Endothelial cell of umbilical vein (primary cell): Measurements from ENCODE around the gene TNFRSF4. TPM values are rescaled to one million over a fixed set of nuclear protein-coding genes. Genes with fewer than 3 reads are reported as not detected.

Source experiments
- BruUV-seq: library from RNA; stranded (reverse); fragments of 400-500 nt; replicated peaks from 2 replicates; lab custom pipeline; 2021; lab: Mats Ljungman, UMichigan
- CTCF ChIA-PET: fragments of 300-600, 350-600 bp; sonication (Branson Sonifier 250); formaldehyde crosslinking; loops from one replicate; lab custom pipeline; 2021; ENCODE audit warnings: antibody characterized with exemption, inconsistent platforms; lab: Charles Lee
- POLR2A ChIA-PET: fragments of 300-600, 350-600 bp; sonication (Branson Sonifier 250); formaldehyde crosslinking; loops from one replicate; lab custom pipeline; 2021; ENCODE audit warnings: antibody characterized with exemption, inconsistent platforms; lab: Charles Lee
- DNase-seq: peaks from one replicate; pipeline ENCODE4 v3.0.0-alpha.2; 2011; ENCODE audit warnings: low read depth, low spot score
- FAIRE-seq: peaks from 2 replicates; lab custom pipeline; 2011; peaks lifted over from hg19 to GRCh38; lab: Jason Lieb, UNC
- H2AFZ ChIP-seq: 2 replicates; pipeline ENCODE4 v1.6.0; 2012; ENCODE audit warnings: low read depth, low read length, control low read depth, inconsistent platforms
- H3K27ac ChIP-seq: 2 replicates; pipeline ENCODE4 v1.5.1; 2011; ENCODE audit warnings: low read depth, mild to moderate bottlenecking, control low read depth, low read length, moderate library complexity; ENCODE audit not compliant: insufficient read depth
- H3K27me3 ChIP-seq, 2 experiments: 2 replicates each; pipeline versions ENCODE4 v1.6.0 to v1.6.1; 2011; ENCODE audit warnings: low read length in 2 of 2, mixed read lengths in 1 of 2; ENCODE audit not compliant: control insufficient read depth in 2 of 2, insufficient read depth in 2 of 2
- H3K36me3 ChIP-seq, 2 experiments: 2 replicates in 1 of 2; 3 replicates in 1 of 2; pipeline ENCODE4 v1.5.1; 2011; ENCODE audit warnings: low read length in 2 of 2, mild to moderate bottlenecking in 1 of 2, moderate library complexity in 1 of 2; ENCODE audit not compliant: control insufficient read depth in 2 of 2, insufficient read depth in 2 of 2; ENCODE audit errors: extremely low read depth in 1 of 2
- H3K4me1 ChIP-seq: 3 replicates; pipeline ENCODE4 v1.5.1; 2011; ENCODE audit warnings: mild to moderate bottlenecking, low read length; ENCODE audit not compliant: control insufficient read depth, insufficient read depth; ENCODE audit errors: extremely low read depth
- H3K4me2 ChIP-seq: 2 replicates; pipeline ENCODE4 v1.6.1; 2011; ENCODE audit warnings: low read length, control low read depth, mixed read lengths; ENCODE audit not compliant: insufficient read depth
- H3K4me3 ChIP-seq, 3 experiments: fragments of 200-600 bp in 1 of 3; sonication (generic), shearing (Covaris generic) in 1 of 3; replicated peaks in 1 of 3; 2 replicates each; pipeline ENCODE4 v1.5.1; 2011 to 2016; ENCODE audit warnings: control low read depth in 3 of 3, low read length in 3 of 3, mild to moderate bottlenecking in 2 of 3, inconsistent platforms in 1 of 3, low read depth in 1 of 3, moderate library complexity in 1 of 3; ENCODE audit not compliant: insufficient read depth in 1 of 3
- H3K79me2 ChIP-seq: 2 replicates; pipeline ENCODE4 v1.6.0; 2012; ENCODE audit warnings: low read length, inconsistent platforms; ENCODE audit not compliant: control insufficient read depth, insufficient read depth
- H3K9ac ChIP-seq: replicated peaks from 2 replicates; pipeline ENCODE3; 2011; ENCODE audit warnings: low read length, control low read depth; ENCODE audit not compliant: insufficient read depth; ENCODE audit errors: extremely low read depth
- H3K9me1 ChIP-seq: replicated peaks from 3 replicates; pipeline ENCODE4 v1.6.0; 2011; ENCODE audit warnings: mild to moderate bottlenecking, low read length; ENCODE audit not compliant: control insufficient read depth, insufficient read depth; ENCODE audit errors: extremely low read depth
- H3K9me3 ChIP-seq: replicated peaks from 2 replicates; pipeline ENCODE4 v1.5.1; 2012; ENCODE audit warnings: low read length, inconsistent platforms; ENCODE audit not compliant: control insufficient read depth, insufficient read depth
- H4K20me1 ChIP-seq: replicated peaks from 2 replicates; pipeline ENCODE3; 2011; ENCODE audit warnings: mild to moderate bottlenecking, low read length; ENCODE audit not compliant: control insufficient read depth, insufficient read depth; ENCODE audit errors: extremely low read depth
- CTCF ChIP-seq, 2 donors: IDR thresholded peaks; 1 replicate in 1 of 2; 2 replicates in 1 of 2; pipeline ENCODE4 v1.5.1; 2011; ENCODE audit warnings: low read length in 2 of 2, mild to moderate bottlenecking in 2 of 2, moderate library complexity in 2 of 2, control low read depth in 1 of 2, inconsistent platforms in 1 of 2, low read depth in 1 of 2; ENCODE audit not compliant: insufficient read depth in 1 of 2; ENCODE audit errors: extremely low read depth in 1 of 2
- FOS ChIP-seq: IDR thresholded peaks from 2 replicates; pipeline ENCODE4 v1.6.1; 2011; ENCODE audit warnings: mild to moderate bottlenecking, low read length, moderate library complexity, borderline replicate concordance; ENCODE audit not compliant: insufficient read depth
- GATA2 ChIP-seq: IDR thresholded peaks from 2 replicates; pipeline ENCODE4 v1.7.0; 2011; ENCODE audit warnings: low read depth, mild to moderate bottlenecking, moderate library complexity, mixed read lengths, low read length; ENCODE audit not compliant: insufficient read length, insufficient read depth
- JUN ChIP-seq: IDR thresholded peaks from 2 replicates; pipeline ENCODE4 v1.6.1; 2011; ENCODE audit warnings: borderline replicate concordance, low read depth; ENCODE audit not compliant: insufficient read length, insufficient read depth
- MAX ChIP-seq: IDR thresholded peaks from 2 replicates; pipeline ENCODE4 v1.6.1; 2011; ENCODE audit not compliant: insufficient read depth, insufficient read length
- POLR2A ChIP-seq: IDR thresholded peaks from 2 replicates; pipeline ENCODE4 v1.6.1; 2012; ENCODE audit warnings: low read depth, mild to moderate bottlenecking, control low read depth, low read length
- POLR2AphosphoS5 ChIP-seq: IDR thresholded peaks from 2 replicates; pipeline ENCODE4 v1.6.1; 2012; ENCODE audit warnings: low read depth, mild to moderate bottlenecking, control low read depth, low read length, moderate library complexity; ENCODE audit not compliant: insufficient read depth
- dilution Hi-C: fragments of 300-500 bp; cut with MboI; formaldehyde crosslinking; loops from one replicate; pipeline ENCODE4 v1.15.0; 2019; ENCODE audit warnings: low sequenced_read_pairs; ENCODE audit not compliant: extremely low pct_ligation_motif_present
- intact Hi-C: fragments of 100-400 bp; cut with micrococcal nuclease; formaldehyde crosslinking; loops from one replicate; pipeline ENCODE4 v1.10.0; 2022
- polyA plus RNA-seq, 4 experiments: library from polyadenylated mRNA; depleted of rRNA in 3 of 4; stranded (reverse) in 3 of 4; unstranded in 1 of 4; fragments of >200 nt; gene quantifications; 2 replicates each; pipeline versions ENCODE4 v1.2.1 to v1.2.3, GENCODE V29; 2011 to 2012; ENCODE audit warnings: missing spikeins in 1 of 4
- total RNA-seq: library from RNA; stranded (reverse); gene quantifications from 2 replicates; pipeline ENCODE4 v1.2.3, GENCODE V29; 2021

TNFRSF4 gene
- total and polyA plus RNA-seq, 2 donors (not counting 3 experiments of a cell fraction or from before 2014, with no cell fraction given) = 0.55 to 1.5 TPM

DNA sequence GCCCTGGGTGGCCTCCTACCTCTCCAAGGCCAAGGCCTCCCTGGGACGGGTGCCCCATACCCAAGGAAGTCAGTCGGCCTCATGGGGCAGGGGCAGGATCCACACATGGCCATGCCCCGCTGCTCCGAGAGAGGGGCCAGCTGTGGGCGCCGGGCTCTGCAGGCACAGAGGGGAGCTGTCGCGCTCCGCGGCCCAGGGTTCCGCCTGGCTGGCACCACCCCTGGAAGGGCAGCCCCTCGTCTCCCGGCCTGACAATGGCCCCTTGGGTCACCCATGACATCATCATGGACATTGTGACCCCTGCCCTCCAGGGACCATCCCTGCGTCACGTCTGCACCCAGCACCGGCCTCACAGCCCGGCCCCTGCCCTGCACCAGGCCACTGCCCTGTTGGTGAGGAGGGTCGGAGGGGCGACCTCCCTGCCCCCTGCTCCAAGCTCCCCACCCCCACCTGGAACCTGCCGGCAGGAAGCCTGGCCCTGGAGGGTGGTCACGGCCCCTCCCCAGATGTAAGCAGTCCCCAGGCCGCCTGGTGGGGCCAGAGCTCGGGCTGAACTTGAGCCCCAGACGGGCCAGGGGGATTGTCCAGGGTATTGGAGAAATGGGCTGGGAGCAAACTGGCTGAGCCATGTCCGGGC is 34.5 kb downstream of the TNFRSF4 start:
- dilution Hi-C loops = no loop called here
- no TSS peak for BruUV-seq
- TF ChIP-seq FOS = no peak
- TF ChIP-seq MAX = no peak
- no peak for TF ChIP-seq POLR2A
- TF ChIP-seq JUN = no peak
- TF ChIP-seq GATA2 = no peak
- no peak for TF ChIP-seq CTCF (IDR thresholded peaks at IDR 0.05; ENCODE audit: extremely low read depth in 1 of 2, insufficient read depth in 1 of 2, low read depth in 1 of 2, low read length in 2 of 2)
- no peak for TF ChIP-seq POLR2AphosphoS5
- H3K4me1 ChIP-seq = no peaks in the 10 kb centered on the region
- H3K4me2 ChIP-seq = no peak overlapping the region
- ChIA-PET POLR2A (no interaction called here), CTCF (no interaction called here)
- DNase-seq = no peak
- intact Hi-C loops = no loop called here
- no peaks in the 10 kb centered on the region for H3K36me3 ChIP-seq
- H3K9me1 ChIP-seq = no peaks in the 10 kb centered on the region
- H3K4me3 ChIP-seq = no peak overlapping the region
- no peak overlapping the region for H2AFZ ChIP-seq
- FAIRE-seq = no peak
- no peak overlapping the region for H3K27ac ChIP-seq
- no peaks in the 10 kb centered on the region for H3K79me2 ChIP-seq
- no peaks in the 10 kb centered on the region for H4K20me1 ChIP-seq
- peaks cover under 1 to 2% of the 10 kb centered on the region in 2 experiments for H3K27me3 ChIP-seq
- H3K9me3 ChIP-seq = no peaks in the 10 kb centered on the region
- H3K9ac ChIP-seq = no peak overlapping the region
